BE2C (cell line): Measurements from ENCODE around the gene CDK6.

Experiments used
- DNase-seq: peaks from one replicate; pipeline ENCODE4 v3.0.0-alpha.2; 2020
- H3K27me3 ChIP-seq: fragments of 250-450 bp; sonication (Bioruptor Pico); 2 replicates; pipeline ENCODE4 v1.5.1; 2020; ENCODE audit warnings: mild to moderate bottlenecking
- H3K36me3 ChIP-seq: fragments of 250-450 bp; sonication (Bioruptor Pico); 2 replicates; pipeline ENCODE4 v1.5.1; 2020; ENCODE audit warnings: mild to moderate bottlenecking
- H3K4me1 ChIP-seq: fragments of 250-450 bp; sonication (Bioruptor Pico); 2 replicates; pipeline ENCODE4 v1.5.1; 2020
- H3K4me3 ChIP-seq: 2 replicates; pipeline ENCODE4 v1.5.1; 2011; ENCODE audit warnings: low read depth, low read length
- H3K9me3 ChIP-seq: fragments of 250-450 bp; sonication (Bioruptor Pico); 2 replicates; pipeline ENCODE4 v1.5.1; 2020
- TF ChIP-seq, protein P1 (sequence below): IDR thresholded peaks from 2 replicates; pipeline ENCODE4 v1.5.1; 2012; ENCODE audit warnings: mild to moderate bottlenecking, low read depth, low read length

CDK6 gene

DNA sequence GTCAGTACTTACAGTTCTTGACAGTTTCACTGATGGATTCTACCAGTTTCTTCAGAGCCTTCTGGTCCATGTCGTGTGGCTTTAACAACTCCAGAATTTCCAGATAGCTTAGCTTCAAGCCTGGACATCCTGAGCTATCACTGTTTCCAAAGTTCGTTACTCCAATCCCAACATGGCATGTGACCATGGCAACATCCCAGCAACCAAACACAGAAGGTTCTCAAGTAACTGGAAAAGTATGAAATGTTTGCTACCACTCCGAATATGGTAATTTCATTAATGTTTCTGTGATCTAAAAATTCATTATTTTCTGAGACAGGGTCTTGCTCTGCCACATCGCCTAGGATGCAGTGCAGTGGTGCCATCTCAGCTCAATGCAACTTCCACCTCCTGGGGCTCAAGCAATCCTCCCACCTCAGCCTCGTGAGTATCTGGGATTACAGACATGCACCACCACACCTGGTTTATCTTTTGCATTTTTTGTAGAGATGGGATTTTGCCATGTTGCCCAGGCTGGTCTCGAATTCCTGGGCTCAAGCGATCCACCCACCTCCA lies 278.5 kb downstream of the CDK6 start:
- Histone ChIP-seq H3K4me3 (no peak overlapping the region), H3K36me3 (peaks cover 20% of the 10 kb centered on the region), H3K27me3 (no peaks in the 10 kb centered on the region), H3K4me1 (no peaks in the 10 kb centered on the region), H3K9me3 (no peaks in the 10 kb centered on the region)
- no peak for DNase-seq
- TF ChIP-seq, protein P1, sequence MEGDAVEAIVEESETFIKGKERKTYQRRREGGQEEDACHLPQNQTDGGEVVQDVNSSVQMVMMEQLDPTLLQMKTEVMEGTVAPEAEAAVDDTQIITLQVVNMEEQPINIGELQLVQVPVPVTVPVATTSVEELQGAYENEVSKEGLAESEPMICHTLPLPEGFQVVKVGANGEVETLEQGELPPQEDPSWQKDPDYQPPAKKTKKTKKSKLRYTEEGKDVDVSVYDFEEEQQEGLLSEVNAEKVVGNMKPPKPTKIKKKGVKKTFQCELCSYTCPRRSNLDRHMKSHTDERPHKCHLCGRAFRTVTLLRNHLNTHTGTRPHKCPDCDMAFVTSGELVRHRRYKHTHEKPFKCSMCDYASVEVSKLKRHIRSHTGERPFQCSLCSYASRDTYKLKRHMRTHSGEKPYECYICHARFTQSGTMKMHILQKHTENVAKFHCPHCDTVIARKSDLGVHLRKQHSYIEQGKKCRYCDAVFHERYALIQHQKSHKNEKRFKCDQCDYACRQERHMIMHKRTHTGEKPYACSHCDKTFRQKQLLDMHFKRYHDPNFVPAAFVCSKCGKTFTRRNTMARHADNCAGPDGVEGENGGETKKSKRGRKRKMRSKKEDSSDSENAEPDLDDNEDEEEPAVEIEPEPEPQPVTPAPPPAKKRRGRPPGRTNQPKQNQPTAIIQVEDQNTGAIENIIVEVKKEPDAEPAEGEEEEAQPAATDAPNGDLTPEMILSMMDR = no peak

GRCh38 chr7:92557249-92557648 lies 279.1 kb downstream of the CDK6 start:
- no peak overlapping the region for H3K4me3 ChIP-seq
- H3K4me1 ChIP-seq = no peaks in the 10 kb centered on the region
- H3K9me3 ChIP-seq = no peaks in the 10 kb centered on the region
- no peaks in the 10 kb centered on the region for H3K27me3 ChIP-seq
- H3K36me3 ChIP-seq = peaks cover 14% of the 10 kb centered on the region
- DNase-seq = no peak
- TF ChIP-seq, protein P1 = no peak
